Keratinocyte (primary cell): ENCODE data around the gene PTPRF.

Experiments used
- CTCF ChIP-seq, 3 experiments: IDR thresholded peaks in 1 of 3; conservative IDR thresholded peaks in 1 of 3; optimal IDR thresholded peaks in 1 of 3; 2 replicates in 2 of 3; 3 replicates in 1 of 3; pipeline versions ENCODE3 to v1.5.1; 2011; ENCODE audit warnings: low read length in 3 of 3, mild to moderate bottlenecking in 3 of 3, moderate library complexity in 2 of 3, control low read depth in 1 of 3, inconsistent platforms in 1 of 3; ENCODE audit not compliant: insufficient read depth in 2 of 3; ENCODE audit errors: extremely low read depth in 1 of 3
- EZH2 ChIP-seq: IDR thresholded peaks from one replicate; pipeline ENCODE4 v1.6.1; 2012; ENCODE audit warnings: inconsistent platforms, mild to moderate bottlenecking, low read length, moderate library complexity

- TF ChIP-seq CTCF (optimal IDR thresholded peaks at IDR 0.05 in 1 of 3, IDR thresholded peaks at IDR 0.05 in 1 of 3, conservative IDR thresholded peaks at IDR 0.05 in 1 of 3; ENCODE audit: extremely low read depth in 1 of 3, insufficient read depth in 2 of 3, low read length in 3 of 3), result no peak
- TF ChIP-seq EZH2, result no peak
Measured at GRCh38 chr1:43547538-43548072, 16.9 kb downstream of the PTPRF start.
